Skin epidermis (tissue), 12 donors: ENCODE results near the gene VPS13C.

Experiments used
- H3K27ac ChIP-seq, 21 experiments: fragments of 200-600 bp; sonication (generic) in 11 of 21; one replicate each; pipeline ENCODE4 v1.5.0; 2020; ENCODE audit warnings: mild to moderate bottlenecking in 3 of 21, inconsistent platforms in 2 of 21, moderate library complexity in 2 of 21
- H3K4me3 ChIP-seq, 7 experiments: fragments of 200-600 bp; sonication (generic) in 2 of 7; one replicate each; pipeline ENCODE4 v1.5.0; 2020; ENCODE audit warnings: inconsistent platforms in 2 of 7, mild to moderate bottlenecking in 2 of 7, moderate library complexity in 1 of 7

The VPS13C gene

GRCh38 chr15:61889706-61890105, 170.5 kb downstream of the VPS13C start:
- no peak overlapping the region for H3K27ac ChIP-seq
- H3K4me3 ChIP-seq, result no peak overlapping the region

- Histone ChIP-seq H3K27ac (no peak overlapping the region), H3K4me3 (no peak overlapping the region)
These were observed 172.0 kb downstream of the VPS13C start for GRCh38 chr15:61888074-61888780.

- H3K27ac ChIP-seq, result no peak overlapping the region
- H3K4me3 ChIP-seq, result no peak overlapping the region
These were observed 180.2 kb downstream of the VPS13C start for GRCh38 chr15:61880084-61880483.

- no peak overlapping the region for H3K27ac ChIP-seq
These were observed 181.0 kb downstream of the VPS13C start for GRCh38 chr15:61879219-61879618.

GRCh38 chr15:61871926-61872522, 188.2 kb downstream of the VPS13C start:
- Histone ChIP-seq H3K27ac (no peak overlapping the region), H3K4me3 (no peak overlapping the region)

More at GRCh38 chr15:61879219-61879618, 181.0 kb downstream of the VPS13C start:
- H3K4me3 ChIP-seq, result no peak overlapping the region

- no peak overlapping the region for H3K27ac ChIP-seq
- H3K4me3 ChIP-seq, result no peak overlapping the region
These were observed 190.6 kb downstream of the VPS13C start for GRCh38 chr15:61869656-61870055.

GRCh38 chr15:61861962-61862361, 198.3 kb downstream of the VPS13C start:
- Histone ChIP-seq H3K4me3 (no peak overlapping the region), H3K27ac (no peak overlapping the region)

GRCh38 chr15:61857169-61857829, 202.9 kb downstream of the VPS13C start:
- Histone ChIP-seq H3K4me3 (peak overlapping the region in 4 of 7 experiments; percentile 1 to 19 (median 8)), H3K27ac (peak overlapping the region in 6 of 21 experiments; percentile 7 to 77 (median 50))

GRCh38 chr15:61856295-61856694, 204.0 kb downstream of the VPS13C start:
- Histone ChIP-seq H3K4me3 (no peak overlapping the region), H3K27ac (no peak overlapping the region)

- Histone ChIP-seq H3K27ac (no peak overlapping the region), H3K4me3 (no peak overlapping the region)
These were observed 207.1 kb downstream of the VPS13C start for GRCh38 chr15:61853195-61853594.

- no peak overlapping the region for H3K27ac ChIP-seq
- H3K4me3 ChIP-seq, result no peak overlapping the region
These were observed 208.3 kb downstream of the VPS13C start for GRCh38 chr15:61851955-61852354.

GRCh38 chr15:61849447-61849846, 210.8 kb downstream of the VPS13C start:
- H3K27ac ChIP-seq, result no peak overlapping the region
- H3K4me3 ChIP-seq, result no peak overlapping the region

GRCh38 chr15:61841466-61841865, 218.8 kb downstream of the VPS13C start:
- Histone ChIP-seq H3K27ac (no peak overlapping the region), H3K4me3 (no peak overlapping the region)

- Histone ChIP-seq H3K4me3 (no peak overlapping the region), H3K27ac (no peak overlapping the region)
These were observed 220.2 kb downstream of the VPS13C start for GRCh38 chr15:61840090-61840489.

- no peak overlapping the region for H3K27ac ChIP-seq
- H3K4me3 ChIP-seq, result no peak overlapping the region
These were observed 220.7 kb downstream of the VPS13C start for GRCh38 chr15:61839546-61839945.

GRCh38 chr15:61835496-61836106, 224.6 kb downstream of the VPS13C start:
- Histone ChIP-seq H3K4me3 (no peak overlapping the region), H3K27ac (no peak overlapping the region)

- H3K27ac ChIP-seq, result no peak overlapping the region
- no peak overlapping the region for H3K4me3 ChIP-seq
These were observed 225.2 kb downstream of the VPS13C start for GRCh38 chr15:61835029-61835428.

- Histone ChIP-seq H3K4me3 (no peak overlapping the region), H3K27ac (no peak overlapping the region)
These were observed 226.1 kb downstream of the VPS13C start for GRCh38 chr15:61834076-61834697.

- no peak overlapping the region for H3K27ac ChIP-seq
- H3K4me3 ChIP-seq, result no peak overlapping the region
These were observed 228.0 kb downstream of the VPS13C start for GRCh38 chr15:61832223-61832622.

- Histone ChIP-seq H3K27ac (no peak overlapping the region), H3K4me3 (no peak overlapping the region)
These were observed 228.7 kb downstream of the VPS13C start for GRCh38 chr15:61831505-61831921.
